HG03045 (cell line): ENCODE measurements around the gene EIF2D.
"Not testable (repeated sequence)": the region's sequence is repeated elsewhere in the genome, so short reads cannot be mapped to it uniquely, and the experiment has no call there.

Experiments used
- ATAC-seq: cut with Tn5 transposase; IDR thresholded peaks from one replicate; pipeline ENCODE4 v1.9.1; 2021; ENCODE audit warnings: mild to moderate bottlenecking, moderate library complexity; ENCODE audit not compliant: unreplicated experiment

The EIF2D gene

DNA sequence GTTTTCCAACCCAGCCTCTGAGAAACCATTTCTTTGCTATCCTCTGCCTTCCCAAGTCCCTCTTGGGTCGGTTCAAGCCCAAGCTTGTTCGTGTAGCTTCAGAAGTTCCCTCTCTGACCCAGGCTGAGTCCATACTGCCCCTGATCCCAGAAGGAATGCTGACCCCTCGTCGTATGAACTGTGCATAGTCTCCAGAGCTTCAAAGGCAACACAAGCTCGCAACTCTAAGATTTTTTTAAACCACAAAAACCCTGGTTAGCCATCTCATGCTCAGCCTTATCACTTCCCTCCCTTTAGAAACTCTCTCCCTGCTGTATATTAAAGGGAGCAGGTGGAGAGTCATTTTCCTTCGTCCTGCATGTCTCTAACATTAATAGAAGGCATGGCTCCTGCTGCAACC is 23.8 kb downstream of the EIF2D start:
- no peak for ATAC-seq

DNA sequence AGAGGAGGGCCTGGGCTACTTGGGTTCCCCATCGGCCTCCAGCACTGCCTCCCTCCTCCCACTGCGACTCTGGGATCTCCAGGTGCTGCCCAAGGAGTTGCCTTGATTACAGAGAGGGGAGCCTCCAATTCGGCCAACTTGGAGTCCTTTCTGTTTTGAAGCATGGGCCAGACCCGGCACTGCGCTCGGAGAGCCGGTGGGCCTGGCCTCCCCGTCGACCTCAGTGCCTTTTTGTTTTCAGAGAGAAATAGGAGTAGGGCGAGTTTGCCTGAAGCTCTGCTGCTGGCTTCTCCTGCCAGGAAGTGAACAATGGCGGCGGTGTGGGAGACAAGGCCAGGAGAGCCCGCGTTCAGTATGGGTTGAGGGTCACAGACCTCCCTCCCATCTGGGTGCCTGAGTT is 24.4 kb downstream of the EIF2D start:
- no peak for ATAC-seq

GRCh38 chr1:206586501-206587445 is 25.5 kb downstream of the EIF2D start:
- no peak for ATAC-seq

- ATAC-seq = no peak
Measured at GRCh38 chr1:206584683-206585082, 27.6 kb downstream of the EIF2D start.

- ATAC-seq = no peak
Measured at GRCh38 chr1:206583707-206584648, 28.3 kb downstream of the EIF2D start.

DNA sequence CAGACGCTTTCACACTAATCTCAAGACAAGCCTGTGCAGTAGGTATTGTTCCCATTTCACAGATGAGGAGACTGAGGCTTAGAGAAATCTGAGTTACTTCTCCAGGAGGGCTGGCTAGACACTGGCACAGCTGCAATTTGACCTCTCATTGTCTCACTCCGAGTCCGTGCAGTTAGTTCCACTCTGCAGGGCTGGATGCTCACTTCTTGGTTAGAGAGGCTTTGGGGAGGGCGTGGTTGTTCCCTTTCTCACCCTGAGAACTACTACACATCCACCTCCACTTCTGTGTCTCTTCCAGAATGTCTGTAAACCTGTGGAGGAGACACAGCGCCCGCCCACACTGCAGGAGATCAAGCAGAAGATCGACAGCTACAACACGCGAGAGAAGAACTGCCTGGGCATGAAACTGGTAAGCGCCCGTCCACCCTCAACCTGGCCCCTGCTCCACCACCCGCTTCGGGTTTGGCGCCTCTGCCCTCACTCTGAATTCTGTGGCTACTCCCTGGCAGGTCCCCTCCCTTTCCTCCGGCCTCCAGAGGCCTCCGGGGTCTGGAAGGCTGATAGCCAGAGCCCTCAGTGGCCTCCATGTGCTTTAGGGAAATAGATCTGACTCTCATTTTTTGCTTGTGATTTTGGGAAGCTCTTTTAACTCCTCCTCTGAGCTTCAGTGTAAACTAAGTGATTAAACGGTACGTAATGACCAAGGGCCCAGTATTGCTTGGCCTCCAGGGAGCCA is 29.1 kb downstream of the EIF2D start:
- ATAC-seq = no peak

DNA sequence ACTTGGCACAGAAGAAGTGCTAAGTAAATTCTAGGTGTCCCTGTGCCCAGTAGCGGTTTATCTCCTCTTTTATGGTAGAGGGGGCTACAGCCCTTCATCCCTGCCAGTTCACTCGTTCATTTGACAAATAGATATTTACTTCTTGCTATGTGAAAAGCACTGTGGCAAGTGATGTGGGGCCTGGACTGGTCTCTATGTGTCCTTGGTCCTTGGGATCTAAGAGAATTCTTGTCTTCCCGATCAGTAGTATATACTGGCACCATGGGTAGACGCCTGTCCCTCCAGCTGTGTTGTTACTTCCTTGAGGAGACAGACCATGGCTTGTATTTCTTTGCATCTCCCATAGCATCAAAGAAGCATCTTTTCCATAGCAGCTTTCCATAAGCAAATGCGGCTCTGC is 29.7 kb downstream of the EIF2D start:
- ATAC-seq = no peak

DNA sequence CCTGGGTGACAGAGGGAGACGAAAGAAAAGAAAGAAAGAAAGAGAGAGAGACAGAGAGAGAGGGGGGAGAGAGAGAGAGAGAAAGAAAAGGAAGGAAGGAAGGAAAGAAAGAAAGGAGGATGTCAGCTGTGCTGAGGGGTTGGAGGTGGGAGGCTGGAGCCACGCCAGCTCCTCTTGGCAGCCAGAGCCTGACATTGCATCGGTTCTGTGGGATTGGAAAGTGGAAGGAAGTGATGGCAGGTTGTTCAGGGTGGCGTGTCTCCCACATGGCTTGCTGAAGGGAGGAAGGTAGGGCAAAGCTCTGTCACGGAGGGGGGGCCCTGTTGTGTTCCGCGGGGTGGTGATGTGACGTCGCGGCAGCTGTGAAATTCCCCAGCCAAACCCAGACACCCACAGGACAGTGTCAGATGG is 30.7 kb downstream of the EIF2D start:
- no peak for ATAC-seq

- not testable (repeated sequence) for ATAC-seq
Measured at GRCh38 chr1:206581114-206581497, 31.2 kb downstream of the EIF2D start.

DNA sequence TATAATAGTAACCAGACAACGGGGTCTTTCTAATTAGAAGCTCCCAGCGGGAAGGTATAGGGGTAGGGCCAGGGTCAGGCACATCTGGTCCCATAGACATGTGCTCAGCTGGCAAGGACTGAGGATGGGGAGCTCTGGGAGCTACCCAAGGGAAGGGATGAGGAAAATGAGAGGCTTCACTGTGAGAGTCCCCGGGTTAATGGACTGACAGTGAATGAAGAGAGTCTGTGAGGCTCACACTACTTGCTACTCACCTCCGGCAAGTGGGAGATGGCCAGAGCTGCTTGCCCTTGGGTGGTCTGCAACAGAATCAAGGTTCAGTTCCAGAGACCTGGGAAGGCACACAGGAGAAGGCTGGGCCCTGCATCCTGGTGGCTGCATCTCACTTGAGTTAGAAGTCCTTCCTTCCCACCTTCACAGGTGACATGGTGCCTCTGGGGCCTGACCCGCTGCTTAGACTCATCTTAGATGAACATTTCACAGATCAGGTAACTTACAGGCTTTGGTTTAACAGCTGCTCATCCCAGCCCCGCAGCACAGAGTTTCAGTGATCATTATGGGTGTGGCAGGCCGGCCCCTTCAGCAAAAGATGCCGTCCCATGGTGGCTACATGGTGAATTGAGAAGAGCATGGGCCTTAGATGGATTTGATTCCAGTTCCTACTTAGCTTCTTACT is 31.7 kb downstream of the EIF2D start:
- ATAC-seq = peak; percentile 13

DNA sequence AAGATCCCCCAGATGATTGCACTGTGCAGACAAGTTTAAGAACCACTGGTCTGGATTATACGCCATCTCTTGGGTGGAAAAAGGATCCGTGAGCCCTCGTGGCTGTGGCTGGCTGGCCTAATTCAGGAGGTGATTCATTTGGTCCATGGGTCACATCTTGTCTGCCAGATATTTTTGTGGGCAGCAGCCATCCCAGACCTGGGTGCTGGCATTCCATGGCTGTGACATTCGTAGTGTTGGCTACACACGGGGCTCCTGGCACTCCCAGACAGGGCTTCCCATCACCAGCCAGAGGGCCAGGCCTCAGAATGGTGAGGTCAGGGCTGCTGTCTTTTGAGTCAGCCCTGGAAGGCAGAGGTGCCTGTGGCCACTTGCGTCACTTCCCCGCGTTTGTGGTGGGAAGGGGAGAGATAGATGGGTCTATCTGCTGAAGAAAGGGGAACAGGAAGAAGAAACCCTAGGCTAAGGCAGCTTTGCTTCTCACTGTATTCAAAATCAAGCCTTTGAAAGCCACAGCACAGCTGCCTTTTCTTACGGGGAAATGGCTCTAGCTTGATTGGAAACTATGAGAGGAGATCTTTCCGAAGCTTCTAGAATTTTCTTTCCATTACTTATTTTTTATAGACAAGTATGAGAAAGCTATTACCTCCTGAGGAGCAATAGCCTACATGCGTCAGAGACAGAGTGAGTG is 32.4 kb downstream of the EIF2D start:
- ATAC-seq = peak; percentile 78

GRCh38 chr1:206578978-206579374 is 33.3 kb downstream of the EIF2D start:
- no peak for ATAC-seq

- ATAC-seq = no peak
Measured at GRCh38 chr1:206578068-206578977, 33.9 kb downstream of the EIF2D start.

DNA sequence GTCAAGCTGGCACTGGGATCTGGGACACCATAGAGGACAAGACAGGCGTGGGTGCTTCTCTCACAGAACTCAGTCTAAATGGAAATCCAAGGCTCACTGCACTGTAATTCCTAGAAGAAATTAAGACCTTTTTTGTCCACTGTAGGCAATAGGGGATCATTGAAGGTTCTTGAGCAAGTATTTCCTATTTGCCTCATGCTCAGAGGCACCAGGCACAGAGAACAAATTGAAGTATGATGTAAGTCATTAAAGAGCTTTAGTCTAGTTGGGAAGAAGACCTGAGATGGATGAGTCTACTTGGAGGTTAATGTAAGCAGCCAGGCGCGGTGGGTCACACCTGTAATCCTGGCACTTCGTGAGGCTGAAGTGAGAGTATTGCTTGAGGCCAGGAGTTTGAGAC is 34.6 kb downstream of the EIF2D start:
- no peak for ATAC-seq

DNA sequence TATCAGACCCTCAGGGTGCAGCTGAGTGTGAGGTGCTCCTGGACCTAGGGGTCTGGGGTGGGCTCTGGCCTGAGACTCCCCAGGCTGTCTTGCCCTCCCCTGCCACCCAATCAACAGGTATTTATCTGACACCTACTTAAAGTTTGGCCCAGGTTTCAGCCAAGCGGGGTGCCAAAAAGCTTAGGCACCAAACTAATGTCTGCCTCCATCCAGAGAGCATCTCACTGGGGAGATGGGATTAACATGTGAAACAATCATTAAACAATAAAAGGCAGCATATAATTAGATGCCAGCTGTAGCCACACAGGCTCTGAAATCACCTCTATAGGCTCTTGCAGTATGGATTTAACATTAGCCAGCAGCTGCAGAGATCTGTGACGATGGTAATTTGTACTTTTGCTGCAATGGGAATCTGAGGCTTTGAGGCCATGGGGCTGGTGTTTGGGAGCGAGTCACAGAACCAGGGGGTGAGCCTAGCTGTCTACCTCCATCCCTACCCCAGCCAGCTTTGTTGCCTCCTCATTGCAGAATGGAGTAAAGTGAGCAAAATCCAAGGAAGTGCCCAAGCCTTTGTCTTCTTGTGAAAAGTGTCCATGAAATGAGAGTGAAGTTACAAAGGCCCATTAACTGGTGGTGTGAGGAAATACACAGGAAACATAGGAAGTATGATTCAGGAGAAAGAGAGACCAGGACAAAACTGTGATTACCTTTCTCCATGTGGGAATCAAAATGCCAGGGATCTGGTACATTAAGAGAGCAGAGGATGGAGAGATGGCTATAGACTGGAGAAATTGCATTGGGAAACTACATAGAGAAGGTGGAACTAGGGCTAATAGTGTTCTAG is 36.1 kb downstream of the EIF2D start:
- no peak for ATAC-seq

- ATAC-seq = no peak
Measured at GRCh38 chr1:206575165-206575893, 36.9 kb downstream of the EIF2D start.

DNA sequence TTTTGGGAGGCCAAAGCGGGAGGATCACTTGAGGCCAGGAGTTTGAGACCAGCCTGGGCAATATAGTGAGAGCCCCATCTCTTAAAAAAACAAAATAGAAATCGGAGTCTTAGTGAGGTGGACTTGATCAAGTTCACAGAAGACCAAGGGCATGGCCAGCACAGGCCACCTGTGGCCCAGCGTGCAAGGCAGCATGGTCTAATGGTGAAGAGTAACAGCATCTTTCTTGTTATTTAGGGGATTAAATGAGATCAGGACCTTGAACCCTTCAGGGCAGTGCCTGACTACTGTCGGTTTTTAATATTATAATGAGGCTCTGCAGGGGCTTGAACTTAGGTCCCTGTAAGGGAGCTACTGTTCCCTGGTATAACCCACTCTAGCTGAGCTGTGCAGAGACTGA is 38.5 kb downstream of the EIF2D start:
- no peak for ATAC-seq
